Smooth muscle cell (in vitro differentiated cells): Measurements from ENCODE around the gene CD47. TPM values are rescaled to one million over a fixed set of nuclear protein-coding genes. Genes with fewer than 3 reads are reported as not detected.

Experiments
- DNase-seq: peaks from one replicate; lab custom pipeline; 2025; ENCODE audit not compliant: unreplicated experiment; lab: John Stamatoyannopoulos, UW
- H2AFZ ChIP-seq: fragments of 200-600 bp; sonication (generic); 2 replicates; pipeline ENCODE4 v1.6.0; 2016; ENCODE audit warnings: antibody characterized with exemption, low read depth, mild to moderate bottlenecking
- H3F3A ChIP-seq: fragments of 200-600 bp; sonication (generic); 2 replicates; pipeline ENCODE4 v1.6.0; 2017; ENCODE audit warnings: antibody characterized with exemption, low read depth
- H3K27ac ChIP-seq: fragments of 200-600 bp; sonication (generic); 2 replicates; pipeline ENCODE4 v1.5.1; 2016; ENCODE audit warnings: low read depth, mild to moderate bottlenecking
- H3K27me3 ChIP-seq: fragments of 200-600 bp; sonication (generic); 2 replicates; pipeline ENCODE4 v1.6.1; 2016; ENCODE audit warnings: low read depth, mild to moderate bottlenecking
- H3K36me3 ChIP-seq: fragments of 200-600 bp; sonication (generic); 2 replicates; pipeline ENCODE4 v1.5.1; 2016; ENCODE audit warnings: low read depth
- H3K4me1 ChIP-seq: fragments of 200-600 bp; sonication (generic); 2 replicates; pipeline ENCODE4 v1.5.1; 2016; ENCODE audit warnings: low read depth
- H3K4me2 ChIP-seq: fragments of 200-600 bp; sonication (generic); 2 replicates; pipeline ENCODE4 v1.6.0; 2016; ENCODE audit warnings: mild to moderate bottlenecking
- H3K4me3 ChIP-seq: fragments of 200-600 bp; sonication (generic); 2 replicates; pipeline ENCODE4 v1.5.1; 2016; ENCODE audit warnings: mild to moderate bottlenecking
- H3K79me2 ChIP-seq: fragments of 200-600 bp; sonication (generic); 2 replicates; pipeline ENCODE4 v1.6.0; 2016; ENCODE audit warnings: low read depth, mild to moderate bottlenecking
- H3K9ac ChIP-seq: fragments of 200-600 bp; sonication (generic); 2 replicates; pipeline ENCODE4 v1.6.0; 2016; ENCODE audit warnings: low read depth
- H3K9me3 ChIP-seq: fragments of 200-600 bp; sonication (generic); replicated peaks from 2 replicates; pipeline ENCODE4 v1.5.1; 2016; ENCODE audit warnings: low read depth
- H4K20me1 ChIP-seq: fragments of 200-600 bp; sonication (generic); 2 replicates; pipeline ENCODE4 v1.6.0; 2016; ENCODE audit warnings: low read depth
- CTCF ChIP-seq: fragments of 200-600 bp; sonication (generic); IDR thresholded peaks from 2 replicates; pipeline ENCODE4 v1.5.1; 2017; ENCODE audit warnings: borderline replicate concordance, mild to moderate bottlenecking, antibody characterized with exemption; ENCODE audit not compliant: insufficient read depth, poor library complexity, severe bottlenecking
- WGBS: methylation state at CpG from one replicate; pipeline ENCODE4 v1.1.7; 2016; ENCODE audit warnings: low lambda C conversion rate; 5-methylcytosine and 5-hydroxymethylcytosine counted together
- polyA plus RNA-seq: library from polyadenylated mRNA; unstranded; fragments of >200 nt; fragmentation: Nextera tagmentation; extraction: Ambion mirVana; gene quantifications from 2 replicates; pipeline ENCODE4 v1.2.1, GENCODE V29; 2016
- total RNA-seq: library from RNA; depleted of rRNA; stranded (reverse); fragments of >200 nt; gene quantifications from 2 replicates; pipeline ENCODE4 v1.2.3, GENCODE V29; 2014

The CD47 gene
- total and polyA plus RNA-seq, 2 experiments from 2014 or later: 47.1 to 95.6 TPM

DNA sequence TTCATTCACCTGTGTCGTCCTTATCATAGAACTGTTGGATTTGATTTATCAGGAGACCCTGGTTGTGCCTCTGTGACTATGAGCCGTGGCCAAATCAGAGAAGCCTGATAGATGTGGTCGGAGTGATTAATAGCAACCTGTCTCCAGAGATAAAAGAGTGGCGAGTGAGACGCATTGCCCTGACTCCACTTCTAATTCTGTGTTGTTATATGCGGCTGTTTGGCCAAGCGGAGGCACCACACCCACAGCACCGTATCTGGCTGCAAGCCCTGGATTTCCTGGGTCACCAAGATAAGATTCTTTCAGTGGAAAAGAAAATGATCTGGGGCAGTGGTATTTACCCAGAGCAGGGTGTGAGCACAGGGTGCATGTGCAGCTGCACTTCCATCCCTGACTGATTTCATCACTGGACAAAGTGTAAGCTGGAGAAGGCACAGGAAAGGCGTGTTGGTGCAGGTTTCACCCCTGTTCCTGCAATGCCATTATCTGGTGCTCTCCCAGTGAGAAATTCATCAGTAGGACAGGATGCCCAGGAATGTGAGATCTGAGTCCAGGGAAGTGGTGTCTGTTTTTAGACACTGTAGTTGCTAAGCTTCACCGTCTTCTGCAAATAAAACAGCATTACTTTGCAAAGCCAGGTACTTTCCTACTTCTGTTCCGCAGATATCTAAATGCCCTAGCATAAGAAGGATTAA lies 84.6 kb downstream of the CD47 start:
- peak overlapping the region; percentile 40 for H3K27ac ChIP-seq
- H2AFZ ChIP-seq: no peak overlapping the region
- no peak for TF ChIP-seq CTCF
- no peaks in the 10 kb centered on the region for H4K20me1 ChIP-seq
- peak overlapping the region; percentile 1 for H3K4me2 ChIP-seq
- no peaks in the 10 kb centered on the region for H3K79me2 ChIP-seq
- no peaks in the 10 kb centered on the region for H3F3A ChIP-seq
- H3K9me3 ChIP-seq: no peaks in the 10 kb centered on the region
- 42% methylated on average over 11 of the region's 11 CpGs for WGBS
- H3K4me3 ChIP-seq: no peak overlapping the region
- H3K9ac ChIP-seq: no peak overlapping the region
- no peak for DNase-seq
- no peaks in the 10 kb centered on the region for H3K27me3 ChIP-seq
- H3K36me3 ChIP-seq: no peaks in the 10 kb centered on the region
- no peaks in the 10 kb centered on the region for H3K4me1 ChIP-seq

DNA sequence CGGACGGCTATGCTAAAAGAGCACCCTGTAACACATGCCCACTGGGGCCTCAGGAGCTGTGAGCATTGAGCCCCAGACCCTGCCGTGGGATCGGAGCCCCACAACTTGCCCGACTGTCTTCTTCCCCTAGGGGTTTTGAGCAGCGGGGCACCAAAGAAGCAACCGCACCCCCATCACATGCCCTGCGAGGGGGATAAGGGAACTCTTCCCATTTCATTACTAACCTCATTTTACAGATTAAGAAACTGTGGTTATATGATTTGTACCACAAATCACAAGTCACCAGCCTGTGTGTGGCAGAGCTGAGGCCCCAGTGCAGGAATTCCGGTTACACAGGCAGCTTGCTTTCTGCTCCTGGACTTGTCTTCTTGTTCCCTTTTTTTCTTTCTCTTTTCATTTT lies 86.2 kb downstream of the CD47 start:
- H3K27me3 ChIP-seq: no peaks in the 10 kb centered on the region
- H3K79me2 ChIP-seq: no peaks in the 10 kb centered on the region
- no peak overlapping the region for H3K4me3 ChIP-seq
- H3K4me1 ChIP-seq: no peaks in the 10 kb centered on the region
- H4K20me1 ChIP-seq: no peaks in the 10 kb centered on the region
- no peak overlapping the region for H2AFZ ChIP-seq
- no peak overlapping the region for H3K4me2 ChIP-seq
- WGBS: 79% methylated on average over 9 of the region's 9 CpGs
- no peaks in the 10 kb centered on the region for H3K9me3 ChIP-seq
- H3F3A ChIP-seq: no peaks in the 10 kb centered on the region
- no peak overlapping the region for H3K27ac ChIP-seq
- DNase-seq: no peak
- TF ChIP-seq CTCF: no peak
- H3K36me3 ChIP-seq: no peaks in the 10 kb centered on the region
- H3K9ac ChIP-seq: no peak overlapping the region

GRCh38 chr3:108001457-108001856 lies 89.4 kb downstream of the CD47 start:
- no peak for DNase-seq
- H4K20me1 ChIP-seq: no peaks in the 10 kb centered on the region
- peak overlapping the region; percentile 42 for H3K27ac ChIP-seq
- peak overlapping the region; percentile 10 for H3K4me2 ChIP-seq
- no peaks in the 10 kb centered on the region for H3K36me3 ChIP-seq
- H2AFZ ChIP-seq: no peak overlapping the region
- TF ChIP-seq CTCF: no peak
- no peaks in the 10 kb centered on the region for H3F3A ChIP-seq
- no peaks in the 10 kb centered on the region for H3K27me3 ChIP-seq
- H3K79me2 ChIP-seq: no peaks in the 10 kb centered on the region
- WGBS: 33% methylated on average over 1 of the region's 1 CpG
- no peaks in the 10 kb centered on the region for H3K4me1 ChIP-seq
- H3K9ac ChIP-seq: no peak overlapping the region
- no peak overlapping the region for H3K4me3 ChIP-seq
- H3K9me3 ChIP-seq: no peaks in the 10 kb centered on the region

DNA sequence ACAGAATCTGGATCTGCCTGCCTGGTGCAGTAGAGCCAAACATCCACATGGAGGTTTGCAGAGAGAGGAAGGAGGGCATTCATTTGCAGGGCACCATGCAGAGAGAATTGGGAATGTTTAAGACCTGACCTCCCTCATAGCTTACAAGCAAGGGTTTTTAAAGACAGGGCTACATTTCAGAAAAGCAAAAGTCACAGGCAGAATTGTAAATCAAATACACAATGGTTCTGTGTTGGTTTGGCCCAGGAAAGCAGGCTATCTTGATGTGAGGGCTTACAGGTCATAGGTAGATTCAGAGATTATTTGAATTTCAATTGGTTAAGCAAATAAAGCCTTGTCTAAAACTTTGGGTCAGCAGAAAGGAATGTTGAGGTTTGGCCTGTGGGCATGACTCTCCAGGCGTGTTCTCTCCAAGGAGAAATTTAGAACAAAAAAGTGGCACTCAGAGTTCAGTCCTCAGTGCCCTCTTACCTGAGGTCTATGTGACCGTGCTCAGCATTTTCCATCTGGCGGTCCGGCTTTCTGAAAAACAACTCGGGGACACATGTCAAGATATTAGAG lies 91.5 kb downstream of the CD47 start:
- Histone ChIP-seq H3K4me1 (no peaks in the 10 kb centered on the region), H3K9ac (no peak overlapping the region), H3K27me3 (no peaks in the 10 kb centered on the region), H3K27ac (peak overlapping the region; percentile 57), H3K4me3 (no peak overlapping the region), H3K79me2 (no peaks in the 10 kb centered on the region), H3K36me3 (no peaks in the 10 kb centered on the region), H3K4me2 (no peak overlapping the region), H2AFZ (no peak overlapping the region), H3K9me3 (no peaks in the 10 kb centered on the region), H4K20me1 (no peaks in the 10 kb centered on the region), H3F3A (no peaks in the 10 kb centered on the region)
- WGBS: 82% methylated on average over 5 of the region's 5 CpGs
- no peak for TF ChIP-seq CTCF
- no peak for DNase-seq
